ENCODE results near the gene HIGD2A.
"Not testable (repeated sequence)": the region's sequence is repeated elsewhere in the genome, so short reads cannot be mapped to it uniquely, and the experiment has no call there.

Gene HIGD2A

DNA sequence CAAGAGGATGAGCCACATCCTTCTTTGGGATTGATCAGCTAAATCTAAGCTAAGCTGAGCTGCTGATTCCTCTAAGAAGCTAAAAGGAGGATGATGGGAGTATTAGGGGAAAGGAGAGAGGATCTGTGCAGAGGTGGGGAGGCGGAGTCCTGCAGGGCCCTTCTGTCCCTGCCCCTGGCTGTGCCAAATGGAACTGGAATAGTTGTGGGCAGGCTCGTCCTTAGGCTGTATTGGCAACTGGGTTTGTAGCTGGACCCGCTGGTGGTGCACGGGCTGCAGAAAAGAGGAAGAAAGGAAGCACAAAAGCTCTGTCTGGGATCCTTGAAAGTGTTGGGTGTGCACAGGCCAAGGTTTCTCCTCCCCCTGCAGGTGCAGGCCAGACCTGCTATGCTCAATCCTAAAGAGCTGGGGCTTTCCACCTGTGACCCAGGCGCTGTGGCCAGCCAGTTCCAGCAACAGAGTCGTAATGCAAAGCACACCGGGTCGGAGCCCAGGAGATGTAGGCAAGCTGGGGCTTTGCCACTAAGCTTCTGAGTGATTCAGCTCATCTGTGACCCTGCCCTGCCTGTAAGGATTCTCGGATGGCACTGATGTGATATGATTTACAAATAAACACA lies 18.0 kb downstream of the HIGD2A start:
- Histone ChIP-seq H3K9ac (ENCODE audit: insufficient read length) (no peak overlapping the region), H3K9me3 (ENCODE audit: low read depth, low read length) (no peaks in the 10 kb centered on the region), H3K36me3 (ENCODE audit: insufficient read depth, low read length) (no peaks in the 10 kb centered on the region), H3K27ac (no peak overlapping the region), H3K4me3 (no peak overlapping the region)
- TF ChIP-seq EZH2 (IDR thresholded peaks at IDR 0.05) (no peak), FOXP2 (optimal IDR thresholded peaks at IDR 0.05; ENCODE audit: control extremely low read depth, extremely low read length, insufficient read depth) (no peak), POLR2AphosphoS5 (IDR thresholded peaks at IDR 0.05; ENCODE audit: borderline replicate concordance, low read depth, low read length) (no peak)
- DNase-seq (ENCODE audit: low read depth, low spot score), result no peak

DNA sequence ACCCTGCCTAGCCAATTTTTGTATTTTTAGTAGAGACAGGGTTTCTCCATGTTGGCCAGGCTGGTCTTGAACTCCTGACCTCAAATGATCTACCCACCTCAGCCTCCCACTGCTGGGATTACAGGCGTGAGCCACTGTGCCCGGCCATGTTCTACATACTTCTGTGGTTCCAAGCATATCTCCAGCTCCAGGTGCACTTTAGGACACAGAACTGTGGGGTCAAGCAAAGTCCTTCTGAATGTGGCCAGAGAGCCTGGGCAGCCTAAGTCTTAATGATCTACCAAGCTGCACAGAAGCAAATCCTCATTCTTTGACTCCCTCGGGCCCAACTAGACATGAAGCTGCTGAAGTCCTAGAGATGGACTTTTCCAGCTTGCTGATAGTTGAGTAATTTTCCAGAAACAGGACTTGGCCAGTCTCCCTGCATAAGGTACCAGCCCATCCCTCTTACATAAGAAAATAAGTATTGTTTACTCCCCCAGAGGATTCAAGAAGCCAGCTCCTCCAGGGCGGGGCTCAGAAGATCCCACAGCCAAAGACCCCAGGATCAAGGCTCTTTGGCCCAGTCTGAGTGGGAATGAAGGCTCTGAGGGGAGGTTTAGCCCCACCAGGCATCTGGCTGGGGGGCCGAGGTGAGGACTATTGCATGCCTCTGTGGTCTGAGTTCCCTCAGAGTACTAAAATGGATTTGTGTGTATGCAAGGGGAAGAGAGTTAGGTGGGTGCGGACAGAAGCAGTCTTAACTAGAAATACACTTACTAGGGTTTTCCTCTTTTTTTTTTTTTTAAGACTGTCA lies 19.1 kb downstream of the HIGD2A start:
- Histone ChIP-seq H3K27ac (no peak overlapping the region), H3K9ac (ENCODE audit: insufficient read length) (no peak overlapping the region)
- TF ChIP-seq EZH2 (IDR thresholded peaks at IDR 0.05) (no peak), POLR2AphosphoS5 (IDR thresholded peaks at IDR 0.05; ENCODE audit: borderline replicate concordance, low read depth, low read length) (no peak), FOXP2 (optimal IDR thresholded peaks at IDR 0.05; ENCODE audit: control extremely low read depth, extremely low read length, insufficient read depth) (no peak)

DNA sequence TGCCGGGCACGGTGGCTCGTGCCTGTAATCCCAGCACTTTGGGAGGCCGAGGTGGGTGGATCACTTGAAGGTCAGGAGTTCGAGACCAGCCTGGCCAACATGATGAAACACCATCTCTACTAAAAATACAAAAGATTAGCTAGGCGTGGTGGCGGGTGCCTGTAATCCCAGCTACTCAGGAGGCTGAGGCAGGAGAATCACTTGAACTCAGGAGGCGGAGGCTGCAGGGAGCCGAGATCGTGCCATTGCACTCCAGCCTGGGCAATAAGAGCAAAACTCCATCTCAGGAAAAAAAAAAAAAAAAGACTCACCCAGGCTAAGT lies 19.7 kb downstream of the HIGD2A start:
- DNase-seq (ENCODE audit: low read depth, low spot score); H3K36me3 ChIP-seq (ENCODE audit: insufficient read depth, low read length); H3K9me3 ChIP-seq (ENCODE audit: low read depth, low read length): not testable (repeated sequence)

More for the DNA sequence above, 19.1 kb downstream of the HIGD2A start:
- Histone ChIP-seq H3K4me3 (no peak overlapping the region), H3K9me3 (ENCODE audit: low read depth, low read length) (no peaks in the 10 kb centered on the region), H3K36me3 (ENCODE audit: insufficient read depth, low read length) (no peaks in the 10 kb centered on the region)
- DNase-seq (ENCODE audit: low read depth, low spot score), result no peak

DNA sequence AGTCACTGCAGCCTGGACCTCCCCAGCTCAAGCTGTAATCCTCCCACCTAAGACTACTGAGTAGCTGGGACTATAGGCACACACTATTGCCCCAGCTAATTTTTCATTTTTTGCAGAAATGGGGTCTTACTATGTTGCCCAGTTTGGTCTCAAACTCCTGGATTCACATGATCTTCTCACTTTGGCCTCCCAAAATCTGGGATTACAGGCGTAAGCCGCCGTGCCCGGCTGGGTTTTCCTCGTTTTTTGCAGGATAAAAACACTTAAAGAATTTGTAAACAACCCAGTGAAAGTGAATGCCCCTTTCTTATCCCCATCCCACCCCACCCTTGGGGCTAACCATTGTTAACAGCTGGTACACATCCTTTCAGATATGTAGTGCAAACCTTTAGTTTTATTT lies 20.0 kb downstream of the HIGD2A start:
- no peak for TF ChIP-seq POLR2AphosphoS5 (IDR thresholded peaks at IDR 0.05; ENCODE audit: borderline replicate concordance, low read depth, low read length)
- TF ChIP-seq FOXP2 (optimal IDR thresholded peaks at IDR 0.05; ENCODE audit: control extremely low read depth, extremely low read length, insufficient read depth), result no peak
- TF ChIP-seq EZH2 (IDR thresholded peaks at IDR 0.05), result no peak
- Histone ChIP-seq H3K9ac (ENCODE audit: insufficient read length) (no peak overlapping the region), H3K36me3 (ENCODE audit: insufficient read depth, low read length) (no peaks in the 10 kb centered on the region), H3K27ac (no peak overlapping the region), H3K4me3 (no peak overlapping the region), H3K9me3 (ENCODE audit: low read depth, low read length) (no peaks in the 10 kb centered on the region)
- DNase-seq (ENCODE audit: low read depth, low spot score), result no peak

More for the DNA sequence above, 19.7 kb downstream of the HIGD2A start:
- H3K27ac ChIP-seq; H3K9ac ChIP-seq (ENCODE audit: insufficient read length); H3K4me3 ChIP-seq: not testable (repeated sequence)

DNA sequence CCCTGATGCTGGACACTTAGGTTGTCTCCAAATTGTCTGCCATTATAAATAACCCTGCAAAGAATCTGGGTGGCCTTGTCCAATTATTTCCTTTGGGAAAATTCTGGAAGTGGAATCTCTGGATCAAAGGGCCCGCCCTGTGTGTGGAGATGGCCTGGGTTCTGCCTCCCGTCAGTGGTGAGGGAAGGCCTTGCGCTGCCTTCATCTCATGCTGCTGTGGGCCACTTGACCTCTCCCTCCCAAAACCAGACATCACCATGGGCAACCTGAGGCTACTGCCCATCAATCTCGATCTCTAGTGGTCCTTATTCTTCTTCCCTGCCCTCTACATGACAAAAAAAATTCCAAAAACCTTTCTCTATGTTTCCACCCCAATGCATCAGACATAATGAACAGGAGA lies 21.2 kb downstream of the HIGD2A start:
- no peak overlapping the region for H3K27ac ChIP-seq
- DNase-seq (ENCODE audit: low read depth, low spot score), result no peak
- no peak overlapping the region for H3K9ac ChIP-seq (ENCODE audit: insufficient read length)

DNA sequence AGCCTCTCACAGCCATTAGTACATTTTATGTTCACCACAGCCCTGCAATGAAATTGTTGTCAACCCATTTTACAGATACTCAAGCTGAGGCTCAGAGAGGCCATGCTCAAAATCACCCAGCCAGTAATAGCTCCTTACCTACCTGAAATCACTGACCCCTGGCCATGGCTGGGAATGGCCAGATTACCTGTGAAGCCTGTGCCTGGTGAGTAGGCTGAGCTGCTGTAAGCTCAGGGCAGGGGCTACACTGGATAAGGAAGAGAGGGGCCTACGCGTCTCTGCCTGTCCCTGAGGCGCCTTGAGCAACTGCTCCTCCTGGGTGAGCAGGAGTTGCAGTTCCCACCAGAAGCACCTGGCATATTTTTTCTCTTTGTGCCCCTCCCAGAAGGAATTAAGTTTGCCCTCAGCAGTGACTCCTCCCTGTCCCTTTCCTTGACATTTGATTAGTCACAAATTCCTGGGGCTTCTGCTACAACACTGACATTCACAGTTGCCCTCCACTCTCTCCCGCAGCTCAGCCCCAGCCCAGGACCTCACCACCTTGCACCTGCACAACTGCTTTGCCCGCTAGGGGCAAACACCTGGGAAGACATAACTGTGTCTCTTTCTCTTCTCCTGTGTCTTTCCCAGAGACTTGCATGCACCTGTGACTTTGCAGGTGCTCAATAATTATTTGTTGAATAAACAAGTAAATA lies 22.1 kb downstream of the HIGD2A start:
- H3K36me3 ChIP-seq (ENCODE audit: insufficient read depth, low read length), result no peaks in the 10 kb centered on the region
- TF ChIP-seq EZH2 (IDR thresholded peaks at IDR 0.05) (no peak), POLR2AphosphoS5 (IDR thresholded peaks at IDR 0.05; ENCODE audit: borderline replicate concordance, low read depth, low read length) (no peak), FOXP2 (optimal IDR thresholded peaks at IDR 0.05; ENCODE audit: control extremely low read depth, extremely low read length, insufficient read depth) (no peak)
- DNase-seq (ENCODE audit: low read depth, low spot score), result no peak
- H3K27ac ChIP-seq, result no peak overlapping the region
- H3K9me3 ChIP-seq (ENCODE audit: low read depth, low read length), result no peaks in the 10 kb centered on the region
- H3K4me3 ChIP-seq, result no peak overlapping the region
- no peak overlapping the region for H3K9ac ChIP-seq (ENCODE audit: insufficient read length)

More for the DNA sequence above, 21.2 kb downstream of the HIGD2A start:
- no peaks in the 10 kb centered on the region for H3K9me3 ChIP-seq (ENCODE audit: low read depth, low read length)
- TF ChIP-seq EZH2 (IDR thresholded peaks at IDR 0.05) (no peak), FOXP2 (optimal IDR thresholded peaks at IDR 0.05; ENCODE audit: control extremely low read depth, extremely low read length, insufficient read depth) (no peak), POLR2AphosphoS5 (IDR thresholded peaks at IDR 0.05; ENCODE audit: borderline replicate concordance, low read depth, low read length) (no peak)
- no peak overlapping the region for H3K4me3 ChIP-seq
- no peaks in the 10 kb centered on the region for H3K36me3 ChIP-seq (ENCODE audit: insufficient read depth, low read length)

DNA sequence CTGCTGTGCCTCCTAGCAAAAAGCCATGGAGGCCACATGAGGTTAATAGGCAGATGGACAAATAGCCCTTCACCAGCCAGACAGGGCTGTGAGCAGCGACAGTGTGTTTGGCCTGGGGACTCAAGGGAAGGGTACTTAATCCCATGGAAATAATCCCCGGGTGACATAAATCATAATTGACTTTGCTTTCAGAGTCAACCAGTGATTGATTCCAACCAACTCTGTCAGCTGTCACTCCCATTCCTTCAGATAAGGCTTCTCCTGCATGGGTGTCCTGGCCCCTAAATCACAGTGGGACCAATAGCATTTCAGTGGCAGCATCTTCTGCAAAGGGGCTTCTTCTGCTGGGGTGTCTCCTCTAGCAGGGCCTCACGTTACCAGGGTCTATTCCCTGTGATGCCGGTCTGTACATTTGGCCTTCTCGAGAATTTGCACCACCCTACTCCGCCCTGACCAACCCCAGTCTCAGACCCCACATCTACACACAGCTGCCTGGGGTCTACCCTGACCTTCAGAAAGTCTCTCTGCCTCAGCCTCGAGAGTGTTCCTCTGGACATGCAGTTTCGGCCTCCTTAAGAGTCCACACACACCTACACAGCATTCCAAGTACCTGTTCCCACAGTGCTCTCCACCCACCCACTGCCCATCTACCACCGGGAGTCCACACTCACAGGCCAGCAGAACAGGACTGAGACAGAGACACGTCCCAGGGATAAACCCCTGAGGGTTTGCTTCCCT lies 24.1 kb downstream of the HIGD2A start:
- TF ChIP-seq EZH2 (IDR thresholded peaks at IDR 0.05) (no peak), FOXP2 (optimal IDR thresholded peaks at IDR 0.05; ENCODE audit: control extremely low read depth, extremely low read length, insufficient read depth) (no peak), POLR2AphosphoS5 (IDR thresholded peaks at IDR 0.05; ENCODE audit: borderline replicate concordance, low read depth, low read length) (no peak)

DNA sequence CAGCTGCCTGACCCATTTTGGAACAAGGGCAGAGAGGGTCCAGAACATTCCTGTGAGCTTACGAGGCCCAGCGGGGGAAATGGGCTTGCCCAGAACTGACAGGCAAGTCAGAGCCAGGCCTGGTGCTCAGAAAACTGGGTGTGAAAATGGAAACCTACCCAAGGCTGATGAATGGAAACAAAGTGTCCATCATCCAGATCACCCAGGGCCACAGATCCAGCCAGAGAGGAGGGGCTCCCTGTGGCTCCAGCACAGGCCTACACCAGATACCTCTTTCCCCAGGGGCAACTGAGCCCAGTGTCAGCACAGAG lies 24.7 kb downstream of the HIGD2A start:
- no peak overlapping the region for H3K9ac ChIP-seq (ENCODE audit: insufficient read length)
- H3K4me3 ChIP-seq, result no peak overlapping the region
- TF ChIP-seq EZH2 (IDR thresholded peaks at IDR 0.05), result no peak
- no peak for TF ChIP-seq POLR2AphosphoS5 (IDR thresholded peaks at IDR 0.05; ENCODE audit: borderline replicate concordance, low read depth, low read length)
- no peak for TF ChIP-seq FOXP2 (optimal IDR thresholded peaks at IDR 0.05; ENCODE audit: control extremely low read depth, extremely low read length, insufficient read depth)
- no peaks in the 10 kb centered on the region for H3K9me3 ChIP-seq (ENCODE audit: low read depth, low read length)
- DNase-seq (ENCODE audit: low read depth, low spot score), result no peak
- no peaks in the 10 kb centered on the region for H3K36me3 ChIP-seq (ENCODE audit: insufficient read depth, low read length)
- H3K27ac ChIP-seq, result no peak overlapping the region

More for the DNA sequence above, 24.1 kb downstream of the HIGD2A start:
- H3K27ac ChIP-seq, result no peak overlapping the region
- no peak overlapping the region for H3K4me3 ChIP-seq
- H3K9ac ChIP-seq (ENCODE audit: insufficient read length), result no peak overlapping the region
- H3K36me3 ChIP-seq (ENCODE audit: insufficient read depth, low read length), result no peaks in the 10 kb centered on the region
- no peak for DNase-seq (ENCODE audit: low read depth, low spot score)
- no peaks in the 10 kb centered on the region for H3K9me3 ChIP-seq (ENCODE audit: low read depth, low read length)
